ENCODE data around the gene GREB1. TPM values are rescaled to one million over a fixed set of nuclear protein-coding genes. Genes with fewer than 3 reads are reported as not detected.

The GREB1 gene
- total RNA-seq, 1 donor: under 0.01 TPM

GRCh38 chr2:11541693-11542274 is 7.9 kb downstream of the GREB1 start:
- TF ChIP-seq, protein P1, sequence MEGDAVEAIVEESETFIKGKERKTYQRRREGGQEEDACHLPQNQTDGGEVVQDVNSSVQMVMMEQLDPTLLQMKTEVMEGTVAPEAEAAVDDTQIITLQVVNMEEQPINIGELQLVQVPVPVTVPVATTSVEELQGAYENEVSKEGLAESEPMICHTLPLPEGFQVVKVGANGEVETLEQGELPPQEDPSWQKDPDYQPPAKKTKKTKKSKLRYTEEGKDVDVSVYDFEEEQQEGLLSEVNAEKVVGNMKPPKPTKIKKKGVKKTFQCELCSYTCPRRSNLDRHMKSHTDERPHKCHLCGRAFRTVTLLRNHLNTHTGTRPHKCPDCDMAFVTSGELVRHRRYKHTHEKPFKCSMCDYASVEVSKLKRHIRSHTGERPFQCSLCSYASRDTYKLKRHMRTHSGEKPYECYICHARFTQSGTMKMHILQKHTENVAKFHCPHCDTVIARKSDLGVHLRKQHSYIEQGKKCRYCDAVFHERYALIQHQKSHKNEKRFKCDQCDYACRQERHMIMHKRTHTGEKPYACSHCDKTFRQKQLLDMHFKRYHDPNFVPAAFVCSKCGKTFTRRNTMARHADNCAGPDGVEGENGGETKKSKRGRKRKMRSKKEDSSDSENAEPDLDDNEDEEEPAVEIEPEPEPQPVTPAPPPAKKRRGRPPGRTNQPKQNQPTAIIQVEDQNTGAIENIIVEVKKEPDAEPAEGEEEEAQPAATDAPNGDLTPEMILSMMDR (IDR thresholded peaks at IDR 0.05; ENCODE audit: insufficient read depth, low read depth, low read length): no peak
- no peak for DNase-seq (ENCODE audit: low read depth)
- no peak overlapping the region for H3K4me3 ChIP-seq (ENCODE audit: low read depth, low read length)

- H3K4me3 ChIP-seq (ENCODE audit: low read depth, low read length): no peak overlapping the region
- DNase-seq (ENCODE audit: low read depth): no peak
- TF ChIP-seq, protein P1 (IDR thresholded peaks at IDR 0.05; ENCODE audit: insufficient read depth, low read depth, low read length): no peak
Observed at GRCh38 chr2:11542275-11542819, 8.5 kb downstream of the GREB1 start.

DNA sequence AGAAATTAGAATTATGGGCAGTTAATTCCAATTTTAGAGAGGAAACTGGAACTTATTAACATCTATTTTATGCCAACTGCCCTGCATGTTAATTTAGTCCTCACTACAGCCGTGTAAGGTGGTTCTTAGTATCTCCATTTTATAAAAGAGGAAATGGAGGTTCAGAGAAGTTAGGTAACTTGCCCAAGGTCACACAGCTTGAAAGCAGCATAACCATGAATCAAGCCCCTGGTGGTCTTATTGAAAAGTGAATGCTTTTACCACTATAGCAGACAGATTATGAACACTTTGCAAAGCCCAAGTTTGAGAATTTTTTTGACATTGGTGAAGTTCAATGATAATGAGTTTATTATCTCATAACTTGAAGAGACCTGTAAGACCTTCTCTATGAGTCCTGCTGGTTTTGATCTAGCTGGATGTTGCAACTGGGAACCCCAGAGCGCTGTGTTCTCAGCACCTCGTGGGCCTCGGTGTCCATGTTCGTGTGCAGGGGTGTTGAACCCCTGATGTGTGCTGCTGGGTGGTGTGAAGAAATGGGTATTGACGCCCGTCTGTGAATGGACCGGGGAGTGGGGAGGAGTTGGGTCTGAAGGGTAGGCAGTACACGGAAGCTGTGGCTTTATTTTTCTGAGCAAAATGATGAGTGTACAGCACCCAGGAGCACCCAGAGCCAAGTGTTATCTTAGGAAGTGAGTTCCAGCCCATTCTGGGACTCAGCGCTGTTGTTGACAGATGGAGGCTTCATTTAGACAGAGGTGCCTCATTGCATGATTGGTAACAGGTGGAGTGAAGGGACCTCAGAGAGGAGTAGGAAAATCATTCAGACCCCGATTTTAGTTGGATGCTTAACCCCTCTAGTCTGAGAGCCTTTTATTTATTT is 9.7 kb downstream of the GREB1 start:
- DNase-seq (ENCODE audit: low read depth): no peak
- TF ChIP-seq, protein P1 (IDR thresholded peaks at IDR 0.05; ENCODE audit: insufficient read depth, low read depth, low read length): no peak
- H3K4me3 ChIP-seq (ENCODE audit: low read depth, low read length): no peak overlapping the region

GRCh38 chr2:11546072-11546471 is 12.2 kb downstream of the GREB1 start:
- DNase-seq (ENCODE audit: low read depth): no peak
- no peak overlapping the region for H3K4me3 ChIP-seq (ENCODE audit: low read depth, low read length)
- TF ChIP-seq, protein P1 (IDR thresholded peaks at IDR 0.05; ENCODE audit: insufficient read depth, low read depth, low read length): no peak

GRCh38 chr2:11547912-11548497 is 14.2 kb downstream of the GREB1 start:
- H3K4me3 ChIP-seq (ENCODE audit: low read depth, low read length): no peak overlapping the region
- no peak for DNase-seq (ENCODE audit: low read depth)
- TF ChIP-seq, protein P1 (IDR thresholded peaks at IDR 0.05; ENCODE audit: insufficient read depth, low read depth, low read length): no peak

GRCh38 chr2:11550302-11550701 is 16.5 kb downstream of the GREB1 start:
- TF ChIP-seq, protein P1 (IDR thresholded peaks at IDR 0.05; ENCODE audit: insufficient read depth, low read depth, low read length): no peak
- H3K4me3 ChIP-seq (ENCODE audit: low read depth, low read length): no peak overlapping the region
- no peak for DNase-seq (ENCODE audit: low read depth)
